Posterior cingulate gyrus (tissue), 11 donors: ENCODE results near the gene ZNG1F.
"Not testable (repeated sequence)": the region's sequence is repeated elsewhere in the genome, so short reads cannot be mapped to it uniquely, and the experiment has no call there.

Source experiments
- DNase-seq, 10 donors: peaks; one replicate each; pipeline versions ENCODE4 v3.0.0 to v3.0.0-alpha.2; 2020 to 2021; ENCODE audit warnings: mixed read lengths in 3 of 10
- intact Hi-C: fragments of 100-400 bp; cut with DNase I; formaldehyde crosslinking; loops from one replicate; pipeline ENCODE4 v1.15.1; 2023

Gene ZNG1F

DNA sequence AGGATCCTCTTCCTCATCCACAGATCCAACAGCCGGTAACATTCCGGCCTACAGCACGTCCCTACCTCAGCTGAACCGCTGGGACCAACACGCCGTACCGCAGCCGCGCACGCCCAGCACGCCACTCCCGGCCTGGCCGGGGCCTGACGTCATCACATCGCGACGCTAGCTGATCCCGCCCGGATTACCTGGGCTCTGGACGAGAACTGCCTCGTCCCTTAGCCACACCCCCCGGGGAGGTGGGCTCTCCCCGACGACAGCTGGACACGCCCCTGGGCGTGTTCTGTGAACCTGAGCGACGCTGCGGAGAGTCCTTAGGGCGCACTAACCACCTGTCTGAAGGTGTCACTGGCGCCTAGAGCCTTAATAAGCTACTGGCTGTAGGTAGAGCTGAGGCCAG, at the start of gene ZNG1F:
Gene ZNG1F (minus strand): TSS at position 101 of the 400 bp plus-strand sequence. CDS start 59 bp downstream, at position 42.
- intact Hi-C loops, DNase-seq: not testable (repeated sequence)

DNA sequence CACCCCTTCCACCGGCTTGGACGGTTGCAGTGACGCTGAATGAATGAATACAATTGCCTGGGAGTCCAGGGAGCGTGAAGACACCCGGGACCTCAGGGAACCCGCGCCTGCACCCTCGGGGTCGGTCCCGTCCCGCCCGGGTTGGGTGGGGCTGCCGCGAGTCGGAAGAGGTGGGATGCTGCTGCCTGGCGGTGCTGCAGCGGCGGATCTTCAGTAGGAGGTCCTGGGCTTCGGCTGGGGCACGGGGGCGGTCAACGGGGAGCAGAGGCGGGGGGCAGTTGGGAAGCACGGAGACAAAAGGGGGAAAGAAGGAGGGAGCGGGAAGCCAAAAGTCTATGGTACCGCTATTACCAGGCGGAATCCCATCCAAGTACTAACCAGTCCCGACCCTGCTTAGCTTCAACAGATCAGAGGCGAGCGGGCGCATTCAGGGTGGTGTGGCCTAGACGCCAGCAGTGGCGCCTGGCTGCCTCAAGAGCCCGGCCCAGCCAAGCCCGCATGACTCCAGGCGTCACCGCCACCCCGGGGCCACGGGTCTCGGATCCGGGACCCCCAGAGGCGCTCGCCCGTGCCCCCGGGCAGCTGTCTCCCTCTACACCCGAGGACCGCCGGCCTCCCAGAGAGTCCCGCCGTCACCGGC, 48.1 kb upstream of the ZNG1F start:
- DNase-seq: peak in 5 of 10 donors; percentile 7 to 87 (median 73)
- intact Hi-C loops: not testable (repeated sequence)

DNA sequence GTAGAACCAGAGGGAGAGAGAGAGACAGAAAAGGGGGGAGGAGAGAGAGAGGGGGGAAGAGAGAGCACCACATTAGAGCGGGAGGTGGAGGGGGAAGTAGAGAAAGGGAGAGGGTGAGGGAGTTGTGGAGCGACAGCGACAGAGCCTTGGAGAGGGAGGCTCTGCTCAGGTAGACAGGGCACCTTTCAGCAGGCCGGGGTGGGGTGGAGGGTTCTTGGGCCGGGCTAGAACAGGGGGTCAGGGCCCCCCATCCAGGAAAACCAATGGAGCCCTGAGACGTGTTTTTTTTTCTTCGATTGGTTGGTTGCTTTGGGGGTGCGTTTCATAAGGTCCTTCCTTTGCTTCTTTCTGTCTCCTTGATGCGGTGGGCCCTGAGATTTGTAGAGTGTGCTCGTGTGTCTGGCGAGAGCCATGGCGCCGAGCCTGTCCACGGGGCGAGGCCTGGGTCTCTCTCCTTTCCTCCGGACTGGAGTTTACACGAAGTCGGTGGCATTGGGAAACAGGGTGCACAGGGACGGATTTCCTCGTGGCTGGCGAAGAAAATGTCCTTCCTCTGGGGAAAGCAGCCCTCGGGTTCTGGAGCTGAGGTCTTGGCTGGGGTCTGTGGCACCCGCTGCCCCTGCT, 47.5 kb upstream of the ZNG1F start:
- intact Hi-C loops: not testable (repeated sequence)
- peak in 2 of 10 donors; percentile 22 to 33 for DNase-seq

GRCh38 chr9:41234811-41235805, 46.0 kb upstream of the ZNG1F start:
- intact Hi-C loops: not testable (repeated sequence)
- peak in 7 of 10 donors; percentile 17 to 90 (median 32) for DNase-seq

DNA sequence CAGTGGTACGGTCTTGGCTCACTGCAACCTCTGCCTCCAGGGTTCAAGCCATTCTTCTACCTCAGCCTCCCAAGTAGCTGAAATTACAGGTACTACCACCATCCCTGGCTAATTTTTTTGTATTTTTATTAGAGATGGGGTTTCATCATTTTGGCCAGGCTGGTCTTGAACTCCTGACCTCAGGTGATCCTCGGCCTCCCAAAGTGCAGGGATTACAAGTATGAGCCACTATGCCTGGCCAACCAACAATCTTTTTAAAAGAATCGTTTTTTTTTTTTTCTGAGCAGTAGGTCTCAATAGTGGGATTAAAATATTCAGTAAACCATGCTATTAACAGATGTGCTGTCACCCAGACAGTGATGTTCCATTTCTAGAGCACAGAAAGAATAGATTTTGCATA, 45.1 kb upstream of the ZNG1F start:
- intact Hi-C loops: not testable (repeated sequence)
- peak in 3 of 10 donors; percentile 34 to 55 (median 53) for DNase-seq

GRCh38 chr9:41232326-41232725, 43.2 kb upstream of the ZNG1F start:
- intact Hi-C loops: not testable (repeated sequence)
- peak in 7 of 10 donors; percentile 3 to 84 (median 39) for DNase-seq

GRCh38 chr9:41230418-41230817, 41.3 kb upstream of the ZNG1F start:
- intact Hi-C loops: not testable (repeated sequence)
- peak in 6 of 10 donors; percentile 8 to 87 (median 46) for DNase-seq

DNA sequence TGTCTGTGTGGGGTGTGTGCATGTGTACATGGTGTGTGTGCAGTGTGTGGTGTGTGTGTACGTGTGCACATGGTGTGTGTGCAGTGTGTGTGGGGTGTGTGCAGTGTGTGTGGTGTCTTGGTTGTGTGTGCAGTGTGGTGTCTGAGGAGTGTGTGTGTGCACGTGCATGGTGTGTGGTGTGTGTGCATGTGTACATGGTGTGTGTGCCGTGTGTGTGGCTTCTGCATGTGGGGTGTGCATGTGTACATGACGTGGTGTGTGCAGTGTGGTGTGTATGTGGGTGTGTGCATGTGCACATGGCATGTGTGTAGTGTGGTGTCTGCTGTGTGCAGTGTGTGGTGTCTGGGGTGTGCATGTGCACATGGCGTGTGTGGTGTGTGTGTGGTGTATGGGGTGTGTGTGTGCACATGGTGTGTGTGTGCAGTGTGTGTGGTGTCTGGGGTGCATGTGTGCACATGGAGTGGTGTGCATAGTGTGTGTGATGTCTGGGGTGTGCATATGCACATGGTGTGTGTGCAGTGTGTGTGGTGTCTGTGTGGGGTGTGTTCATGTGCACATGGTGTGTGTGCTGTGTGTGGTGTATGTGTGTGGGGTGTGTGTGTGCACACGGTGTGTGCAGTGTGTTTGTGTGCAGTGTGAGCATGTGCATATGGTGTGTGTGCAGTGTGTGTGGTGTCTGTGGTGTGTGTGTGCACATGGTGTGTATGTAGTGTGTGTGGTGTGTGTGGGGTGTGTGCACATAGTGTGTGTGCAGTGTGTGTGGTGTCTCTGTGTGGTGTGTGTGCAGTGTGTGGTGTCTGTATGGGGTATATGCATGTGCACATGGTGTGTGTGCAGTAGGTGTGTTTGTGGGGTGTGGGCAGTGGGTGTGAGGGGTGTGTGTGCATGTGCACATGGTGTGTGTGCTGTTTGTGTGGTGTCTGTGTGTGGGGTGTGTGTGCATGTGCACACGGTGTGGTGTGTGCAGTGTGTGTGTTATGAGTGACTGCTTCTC, 40.6 kb upstream of the ZNG1F start:
- intact Hi-C loops: no loop called here
- DNase-seq: peak in 7 of 10 donors; percentile 3 to 87 (median 30)

DNA sequence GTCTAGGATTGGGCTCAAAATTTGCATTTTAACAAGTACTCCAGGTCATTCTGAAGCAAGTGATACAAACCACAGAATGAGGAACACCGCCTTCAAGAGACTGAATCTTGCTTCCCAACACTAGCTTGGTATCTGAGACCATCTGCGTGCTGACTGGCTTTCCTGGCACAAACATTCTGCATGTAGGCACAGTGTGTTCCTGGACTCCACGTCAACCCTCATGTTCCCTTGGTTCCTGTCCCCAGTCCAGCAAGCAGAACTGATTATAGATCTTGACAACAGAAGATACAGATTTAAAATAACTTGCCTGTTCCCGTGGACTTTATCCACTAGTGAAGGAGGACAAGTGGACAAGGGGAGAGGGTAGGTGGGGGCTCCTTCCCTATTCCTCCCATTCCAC, 30.7 kb upstream of the ZNG1F start:
- intact Hi-C loops: not testable (repeated sequence)

DNA sequence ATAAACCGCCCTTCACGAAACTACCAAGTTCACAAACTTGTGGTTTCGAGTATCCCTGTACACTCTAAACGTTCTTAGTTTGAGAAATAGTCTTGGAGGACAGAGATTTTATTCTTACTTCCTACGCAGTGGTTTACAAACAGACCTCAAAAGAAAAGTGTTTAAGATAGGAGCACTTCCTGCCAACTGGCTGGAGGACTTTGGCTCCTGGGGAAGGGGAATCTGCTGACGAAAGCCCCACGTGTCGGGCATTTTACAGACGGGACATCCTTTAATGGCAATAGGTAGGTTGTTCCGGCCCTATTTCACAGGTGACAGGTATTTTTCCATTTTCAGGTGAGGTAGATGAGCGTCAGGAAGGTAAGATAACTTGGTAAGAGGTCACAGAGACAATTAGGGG, 678 bp downstream of the ZNG1F start:
- DNase-seq, intact Hi-C loops: not testable (repeated sequence)

More for the DNA sequence above, 30.7 kb upstream of the ZNG1F start:
- peak in 3 of 10 donors; percentile 11 to 91 (median 71) for DNase-seq

GRCh38 chr9:41174994-41175393, 14.1 kb downstream of the ZNG1F start:
- DNase-seq, intact Hi-C loops: not testable (repeated sequence)

DNA sequence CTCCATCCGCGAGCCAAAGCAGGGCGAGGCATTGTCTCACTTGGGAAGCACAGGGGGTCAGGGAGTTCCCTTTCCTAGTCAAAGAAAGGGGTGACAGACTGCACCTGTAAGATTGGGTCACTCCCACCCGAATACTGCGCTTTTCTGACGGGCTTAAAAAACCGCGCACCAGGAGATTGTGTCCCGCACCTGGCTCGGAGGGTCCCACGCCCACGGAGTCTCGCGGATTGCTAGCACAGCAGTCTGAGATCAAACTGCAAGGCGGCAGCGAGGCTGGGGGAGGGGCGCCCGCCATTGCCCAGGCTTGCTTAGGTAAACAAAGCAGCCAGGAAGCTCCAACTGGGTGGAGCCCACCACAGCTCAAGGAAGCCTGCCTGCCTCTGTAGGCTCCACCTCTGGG, 39.0 kb downstream of the ZNG1F start:
- intact Hi-C loops: not testable (repeated sequence)
- DNase-seq: peak in 2 of 10 donors; percentile 7 to 59

DNA sequence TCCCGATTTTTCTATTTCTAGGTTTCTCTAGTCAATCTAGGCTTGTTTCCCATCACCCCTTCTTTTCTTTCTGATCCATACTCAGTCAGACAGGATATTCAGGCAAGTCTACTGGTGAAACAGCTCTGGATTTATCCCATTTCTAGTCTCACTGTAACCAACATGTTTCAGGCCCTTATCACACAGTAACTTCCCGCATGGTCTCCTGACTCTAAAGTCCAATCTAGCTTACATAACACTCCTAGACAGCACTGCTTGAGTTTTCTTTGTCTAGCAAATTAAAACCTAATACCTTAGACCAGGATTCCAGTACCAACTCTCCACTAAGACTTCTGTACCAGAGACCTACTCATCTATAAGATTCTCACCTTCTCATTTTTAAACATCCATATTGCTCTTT, 47.2 kb downstream of the ZNG1F start:
- DNase-seq: not testable (repeated sequence)

GRCh38 chr9:41128581-41128980, 60.5 kb downstream of the ZNG1F start, which contains the start of gene FOXD4L6:
Gene FOXD4L6 (minus strand): TSS chr9:41128681. CDS start chr9:41128383, 298 bp downstream.
- DNase-seq, intact Hi-C loops: not testable (repeated sequence)

More for the DNA sequence above, 47.2 kb downstream of the ZNG1F start:
- intact Hi-C loops: not testable (repeated sequence)

DNA sequence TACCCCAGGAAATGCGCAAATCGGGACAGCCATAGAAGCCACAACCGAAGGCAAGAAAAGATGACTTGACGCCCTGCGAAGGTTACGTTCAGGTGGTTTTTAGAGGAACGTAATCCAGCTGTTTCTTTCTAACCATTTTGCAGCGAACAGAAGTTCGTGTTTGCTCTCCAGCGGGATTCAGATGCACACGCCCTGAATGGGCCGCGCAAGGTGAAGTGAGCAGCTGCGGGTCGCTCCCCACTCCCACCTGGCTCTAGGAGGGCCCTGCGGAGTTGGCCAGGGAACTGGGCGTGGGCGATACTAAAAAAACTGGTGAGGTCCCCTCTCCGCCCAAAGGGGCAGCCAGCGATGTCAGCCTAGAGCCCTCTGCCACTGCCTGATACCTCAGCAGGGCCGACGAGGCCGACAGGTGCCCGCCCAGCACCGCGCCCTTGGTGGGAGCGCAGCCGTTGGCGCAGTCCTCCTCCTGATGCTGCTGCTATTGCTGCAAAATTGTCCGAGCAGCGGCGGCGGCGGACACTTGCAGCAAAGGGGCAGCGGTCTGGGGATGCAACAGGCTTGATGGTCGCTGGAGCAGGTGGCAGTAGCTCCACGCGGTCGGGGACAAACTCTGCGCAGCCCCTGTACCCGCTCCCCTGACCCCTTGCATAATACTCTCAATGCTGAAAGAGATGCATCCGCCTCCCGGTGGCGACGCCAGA, 62.2 kb downstream of the ZNG1F start:
- intact Hi-C loops: not testable (repeated sequence)
- peak in 2 of 10 donors; percentile 5 to 49 for DNase-seq

DNA sequence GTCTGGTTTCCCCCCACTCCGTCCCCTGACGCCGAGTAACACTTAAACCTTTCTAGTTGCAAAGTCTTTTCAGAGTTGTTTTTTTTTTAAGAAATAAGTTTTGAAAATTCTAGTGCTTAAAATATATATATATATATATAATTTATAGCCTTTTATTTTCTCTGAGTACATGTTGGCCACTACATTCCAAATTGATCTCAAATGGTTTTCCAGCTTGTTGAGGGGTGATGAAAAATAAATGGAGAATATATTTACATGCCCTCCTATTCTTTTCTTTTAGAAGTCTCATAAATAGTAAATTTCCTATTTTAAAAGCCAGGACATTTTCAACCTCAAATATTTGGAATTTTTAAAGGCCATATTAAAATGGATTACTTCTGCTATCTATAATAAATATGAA, 63.2 kb downstream of the ZNG1F start:
- intact Hi-C loops, DNase-seq: not testable (repeated sequence)

GRCh38 chr9:41125109-41125658, 63.9 kb downstream of the ZNG1F start:
- DNase-seq, intact Hi-C loops: not testable (repeated sequence)
